ENCODE results near the gene MSANTD3.

The MSANTD3 gene

DNA sequence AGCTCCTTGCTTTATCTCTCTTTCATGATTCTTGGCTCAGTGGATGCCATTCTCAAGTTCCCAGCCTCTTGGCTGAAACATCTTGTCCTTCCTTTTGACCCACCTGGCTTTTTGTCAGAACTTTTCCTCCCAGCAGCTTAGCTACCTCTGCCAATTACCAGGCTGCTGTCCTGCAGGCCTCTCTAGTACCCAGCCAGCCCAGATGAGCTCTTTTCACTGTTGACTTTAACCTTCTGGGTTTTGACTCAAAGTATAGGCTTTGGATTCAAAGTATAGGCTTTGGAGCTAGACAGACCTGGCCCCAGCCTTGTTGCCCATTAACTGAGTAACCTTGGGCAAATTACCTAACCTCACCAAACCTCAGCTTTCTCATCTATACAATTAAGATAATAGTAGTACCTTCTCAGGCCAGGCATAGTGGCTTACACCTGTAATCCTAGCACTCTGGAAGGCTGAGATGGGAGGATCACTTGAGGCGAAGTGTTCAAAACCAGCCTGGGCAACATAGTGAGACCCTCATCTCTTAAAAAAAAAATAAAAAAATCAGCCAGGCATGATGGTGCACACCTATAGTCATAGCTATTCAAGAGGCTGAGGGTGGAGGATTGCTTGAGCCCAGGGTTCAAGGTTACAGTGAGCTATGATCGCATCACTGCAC is 39.4 kb downstream of the MSANTD3 start:
- DNase-seq, result no peak

- DNase-seq, result no peak
These were observed 39.9 kb downstream of the MSANTD3 start for GRCh38 chr9:100466829-100467221.

- no peak for DNase-seq
These were observed 41.1 kb downstream of the MSANTD3 start for GRCh38 chr9:100468041-100468440.

- no peak for DNase-seq
These were observed 45.3 kb downstream of the MSANTD3 start for GRCh38 chr9:100472268-100472667.

DNA sequence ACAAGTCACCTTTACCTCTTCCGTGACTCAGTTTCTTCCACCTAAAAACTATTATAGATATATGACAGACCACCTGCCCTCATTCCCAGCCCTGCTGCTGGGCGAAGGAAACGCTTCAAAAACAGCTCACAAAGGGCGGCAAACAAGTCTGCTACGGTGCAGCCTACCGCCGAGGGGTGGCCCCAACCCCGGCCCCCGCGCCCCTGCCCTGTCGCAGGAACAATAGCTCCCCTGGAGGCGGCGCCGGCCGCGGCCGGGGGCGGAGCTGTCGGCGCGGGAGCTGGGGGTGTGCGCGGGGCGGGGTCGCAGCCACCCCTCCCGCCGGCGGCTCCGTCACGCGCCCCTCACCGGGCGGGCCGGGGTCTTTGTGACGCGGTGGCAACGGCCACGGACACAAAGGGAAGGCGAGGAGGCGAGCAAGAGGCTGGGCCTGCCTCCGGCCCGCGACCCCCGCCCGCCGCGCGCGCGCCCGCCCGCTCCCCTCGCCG is 45.9 kb downstream of the MSANTD3 start, which contains the start of gene TMEFF1:
TSS of gene TMEFF1 (plus strand) at position 362 of the 488 bp plus-strand sequence. CDS start 396 bp downstream, outside the sequence.
- peak; percentile 46 for DNase-seq

DNA sequence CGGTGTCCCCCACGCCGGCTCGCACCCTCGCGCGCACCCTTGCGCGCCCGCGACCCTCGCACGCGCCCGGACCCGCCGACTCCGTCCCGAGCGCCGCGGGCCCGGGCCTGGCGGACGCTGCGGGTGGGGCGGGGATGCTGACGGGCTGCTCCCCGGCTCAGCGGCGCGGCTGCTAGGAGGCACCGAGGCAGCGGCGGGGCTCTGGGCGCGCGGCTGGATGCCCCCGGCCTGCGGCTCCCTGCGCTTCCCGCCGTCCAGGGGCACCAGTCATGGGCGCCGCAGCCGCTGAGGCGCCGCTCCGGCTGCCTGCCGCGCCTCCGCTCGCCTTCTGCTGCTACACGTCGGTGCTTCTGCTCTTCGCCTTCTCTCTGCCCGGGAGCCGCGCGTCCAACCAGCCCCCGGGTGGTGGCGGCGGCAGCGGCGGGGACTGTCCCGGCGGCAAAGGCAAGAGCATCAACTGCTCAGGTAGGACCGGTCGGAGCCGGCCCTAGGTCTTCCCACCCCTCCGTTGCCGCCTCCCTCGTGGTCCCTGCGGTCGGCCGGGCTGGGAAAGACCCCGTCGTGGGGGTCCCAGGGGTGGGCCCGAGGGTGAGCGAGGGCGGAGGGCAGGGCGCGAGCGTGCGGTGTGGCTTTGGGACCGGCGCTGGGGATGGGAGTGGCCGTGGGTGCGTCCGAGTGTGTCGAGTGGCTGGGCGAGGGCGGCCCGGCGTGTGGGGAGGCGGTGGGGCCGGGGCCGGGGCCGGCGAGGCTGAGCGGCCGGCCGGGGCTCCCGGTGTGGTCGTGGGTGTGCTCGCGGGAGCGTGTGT is 46.5 kb downstream of the MSANTD3 start:
- DNase-seq, result peak; percentile 47

- DNase-seq, result no peak
These were observed 47.4 kb downstream of the MSANTD3 start for GRCh38 chr9:100474082-100474923.

- no peak for DNase-seq
These were observed 48.0 kb downstream of the MSANTD3 start for GRCh38 chr9:100474924-100475276.

GRCh38 chr9:100477241-100477640 is 50.3 kb downstream of the MSANTD3 start:
- peak; percentile 12 for DNase-seq

DNA sequence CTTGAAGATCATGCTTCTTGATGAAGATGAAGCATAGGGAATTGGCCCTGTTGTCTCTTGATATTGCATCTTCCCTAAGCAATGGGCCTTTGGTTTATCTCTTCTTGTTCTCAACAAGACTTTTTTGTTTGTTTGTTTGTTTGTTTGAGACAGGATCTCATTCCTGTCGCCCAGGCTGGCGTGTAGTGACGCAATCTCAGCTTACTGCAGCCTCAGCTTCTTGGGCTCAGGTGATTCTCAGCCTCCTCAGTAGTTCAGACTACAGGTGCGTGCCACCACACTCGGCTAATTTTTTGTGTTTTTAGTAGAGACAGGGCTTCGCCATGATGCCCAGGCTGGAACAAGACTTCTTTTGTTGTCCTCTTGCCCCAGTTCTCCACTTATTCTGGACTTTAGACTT is 51.2 kb downstream of the MSANTD3 start:
- no peak for DNase-seq

- DNase-seq, result no peak
These were observed 52.9 kb downstream of the MSANTD3 start for GRCh38 chr9:100479820-100480219.

DNA sequence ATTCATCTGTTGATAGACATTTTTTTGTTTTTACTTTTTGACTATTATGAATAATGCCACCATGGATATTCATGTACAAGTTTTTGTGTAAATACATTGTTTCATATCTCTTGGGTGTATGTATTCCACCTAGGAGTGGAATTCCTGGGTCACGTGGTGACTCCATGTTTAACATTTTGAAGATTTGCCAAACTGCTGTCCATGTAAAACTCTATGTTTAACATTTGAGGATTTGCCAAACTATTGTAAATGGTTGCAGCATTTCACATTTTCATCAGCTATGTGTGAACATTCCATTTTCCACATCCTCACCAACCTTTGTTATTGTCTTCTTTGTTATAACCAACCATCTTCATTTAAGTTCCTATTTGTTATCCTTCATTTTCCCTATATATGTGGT is 58.3 kb downstream of the MSANTD3 start:
- no peak for DNase-seq

DNA sequence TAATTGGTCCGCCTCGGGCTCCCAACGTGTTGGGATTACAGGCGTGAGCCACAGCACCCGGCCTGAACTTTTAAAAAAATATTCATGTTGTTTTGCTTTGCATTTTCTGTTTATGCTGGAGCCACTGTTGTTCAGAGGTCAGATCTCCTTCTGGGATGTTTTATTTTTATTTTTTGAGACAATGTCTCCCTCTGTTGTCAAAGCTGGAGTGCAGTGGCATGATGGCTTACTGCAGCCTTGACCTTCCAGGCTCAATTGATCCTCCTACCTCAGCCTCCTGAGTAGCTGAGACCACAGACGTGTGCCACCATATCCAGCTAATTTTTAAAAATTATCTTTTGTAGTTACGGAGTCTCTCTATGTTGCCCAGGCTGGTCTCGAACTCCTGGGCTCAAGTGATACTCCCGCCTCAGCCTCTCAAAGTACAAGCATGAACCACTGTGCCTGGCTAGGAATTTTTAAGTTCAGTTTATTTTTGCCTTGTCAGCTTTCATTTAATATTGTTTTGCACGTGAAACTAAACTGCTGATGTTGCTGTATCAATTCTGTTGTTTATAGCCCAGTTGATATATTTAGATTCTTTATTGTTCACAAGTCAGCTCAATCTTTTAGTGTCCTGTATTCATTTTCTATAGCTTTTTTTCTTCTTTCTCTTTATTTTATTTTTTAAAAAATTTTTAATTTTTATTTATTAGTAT is 59.7 kb downstream of the MSANTD3 start:
- no peak for DNase-seq

- DNase-seq, result no peak
These were observed 61.2 kb downstream of the MSANTD3 start for GRCh38 chr9:100488177-100488576.

GRCh38 chr9:100489836-100490235 is 62.9 kb downstream of the MSANTD3 start:
- DNase-seq, result no peak

DNA sequence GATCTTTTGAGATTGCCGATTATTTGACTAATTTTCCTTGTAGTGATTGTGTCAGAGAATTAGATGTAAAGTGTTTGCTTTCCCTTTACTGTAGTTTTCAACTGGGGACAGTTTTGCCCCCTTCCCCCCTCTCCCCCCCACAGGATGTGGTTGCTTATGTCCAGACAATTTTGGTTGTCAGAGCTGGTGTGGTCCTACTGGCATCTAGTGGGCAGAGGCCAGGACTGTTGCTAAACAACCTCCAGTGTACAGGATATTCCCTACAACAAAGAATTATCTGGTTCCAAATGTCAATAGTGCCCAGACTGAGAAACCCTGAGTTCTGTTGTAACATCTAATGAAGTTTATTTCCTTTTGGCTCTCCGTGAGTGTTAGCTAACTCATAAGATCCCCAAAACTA is 66.0 kb downstream of the MSANTD3 start:
- peak; percentile 42 for DNase-seq

DNA sequence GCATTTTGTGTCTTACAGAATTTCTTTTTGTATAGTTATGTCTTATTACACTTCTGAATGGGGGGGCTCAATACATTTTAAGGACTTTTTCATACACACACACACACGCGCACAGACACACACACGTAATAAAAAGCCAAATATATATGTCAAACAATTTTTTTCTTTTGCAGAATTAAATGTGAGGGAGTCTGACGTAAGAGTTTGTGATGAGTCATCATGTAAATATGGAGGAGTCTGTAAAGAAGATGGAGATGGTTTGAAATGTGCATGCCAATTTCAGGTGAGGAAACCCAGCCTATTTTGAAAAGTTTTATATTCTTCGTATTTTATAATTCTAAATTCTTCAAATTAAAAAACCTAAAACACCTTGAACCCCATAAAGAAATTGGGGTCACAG is 71.6 kb downstream of the MSANTD3 start:
- peak; percentile 31 for DNase-seq

GRCh38 chr9:100499460-100499859 is 72.5 kb downstream of the MSANTD3 start:
- DNase-seq, result no peak

DNA sequence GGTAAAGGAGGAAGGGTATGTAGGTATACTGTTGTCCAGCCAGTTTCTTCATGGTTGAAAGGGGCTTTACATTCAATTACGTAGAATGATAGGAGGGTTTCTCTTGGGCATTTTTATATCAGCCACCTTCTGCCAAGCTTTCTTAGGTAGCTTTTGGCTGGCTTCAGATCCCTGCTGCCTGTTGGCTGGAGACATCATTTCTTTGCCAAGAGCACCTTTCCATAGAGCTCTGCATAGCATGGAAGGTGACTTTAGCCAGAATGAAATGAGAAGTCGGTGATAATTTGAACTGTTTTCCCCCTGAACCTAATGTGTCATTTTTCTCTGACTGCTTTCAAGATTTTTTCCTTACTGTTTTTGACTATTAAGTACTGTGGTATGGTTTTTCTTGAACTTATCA is 72.9 kb downstream of the MSANTD3 start:
- no peak for DNase-seq
